Suppressor macrophage treated with lipopolysaccharide for 1 hour (primary cell): Measurements from ENCODE around the gene CES4A.
"Not testable (repeated sequence)": the region's sequence is repeated elsewhere in the genome, so short reads cannot be mapped to it uniquely, and the experiment has no call there.

Source experiments
- DNase-seq, 3 donors: peaks; one replicate each; pipeline ENCODE4 v3.0.0-alpha.2; 2020 to 2022

Gene CES4A

DNA sequence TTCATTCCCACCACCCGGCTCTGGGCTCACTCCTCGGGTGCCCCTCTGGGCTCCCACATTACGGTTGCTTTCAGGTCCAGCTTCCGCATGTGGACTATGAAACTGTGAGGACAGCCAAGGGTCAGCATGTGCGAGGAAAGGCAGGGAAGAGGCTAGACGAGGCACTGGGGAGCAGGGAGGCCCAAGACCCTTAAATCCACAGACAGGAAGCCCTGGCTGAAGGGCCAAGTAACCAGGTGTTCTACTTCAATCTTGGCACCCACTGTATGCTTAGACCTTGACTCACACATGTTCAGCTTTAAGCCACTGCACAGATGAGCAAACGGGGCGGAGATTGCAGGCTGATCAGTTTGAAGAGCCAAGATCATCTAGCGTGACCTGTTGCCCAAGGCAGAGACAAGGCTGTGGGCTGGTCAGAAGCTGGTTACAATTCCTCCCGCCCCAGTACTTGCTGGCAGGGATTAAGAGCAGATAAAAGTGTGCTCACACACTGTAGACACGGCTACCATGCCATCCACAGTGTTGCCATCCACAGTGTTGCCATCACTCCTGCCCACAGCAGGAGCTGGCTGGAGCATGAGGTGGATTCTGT lies at the start of gene CES4A:
Gene CES4A, plus strand, starts transcription at position 393 of the 592 bp plus-strand sequence. Its CDS starts 184 bp downstream, at position 577.
- no peak for DNase-seq

DNA sequence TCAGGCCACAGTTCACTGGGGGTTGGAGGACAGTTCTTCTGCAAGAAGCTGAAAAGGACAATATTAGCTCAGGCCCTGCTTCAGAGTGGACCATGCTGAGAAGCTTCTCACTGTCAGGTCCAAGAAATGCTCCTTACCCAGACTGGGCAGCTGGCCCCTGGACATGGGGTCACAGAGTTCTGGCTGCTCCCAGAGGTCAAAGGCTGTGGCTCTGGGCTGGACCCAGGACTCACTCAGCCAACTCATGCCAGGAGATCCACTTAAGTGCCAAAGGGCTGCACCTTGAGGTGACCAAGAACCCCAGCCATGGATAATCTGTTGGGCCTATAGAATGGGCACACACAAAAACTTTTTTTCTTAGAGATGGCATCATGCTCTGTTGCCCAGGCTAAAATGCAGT lies 49.0 kb upstream of the CES4A start:
- DNase-seq: no peak

DNA sequence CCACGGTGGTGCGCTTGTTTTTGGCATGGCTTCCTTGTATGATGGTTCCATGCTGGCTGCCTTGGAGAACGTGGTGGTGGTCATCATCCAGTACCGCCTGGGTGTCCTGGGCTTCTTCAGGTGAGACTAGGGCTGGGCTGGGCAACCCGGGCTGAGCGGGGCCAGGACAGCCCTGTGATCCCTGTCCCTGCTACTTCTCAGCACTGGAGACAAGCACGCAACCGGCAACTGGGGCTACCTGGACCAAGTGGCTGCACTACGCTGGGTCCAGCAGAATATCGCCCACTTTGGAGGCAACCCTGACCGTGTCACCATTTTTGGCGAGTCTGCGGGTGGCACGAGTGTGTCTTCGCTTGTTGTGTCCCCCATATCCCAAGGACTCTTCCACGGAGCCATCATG lies 48.2 kb upstream of the CES4A start:
- DNase-seq: no peak

DNA sequence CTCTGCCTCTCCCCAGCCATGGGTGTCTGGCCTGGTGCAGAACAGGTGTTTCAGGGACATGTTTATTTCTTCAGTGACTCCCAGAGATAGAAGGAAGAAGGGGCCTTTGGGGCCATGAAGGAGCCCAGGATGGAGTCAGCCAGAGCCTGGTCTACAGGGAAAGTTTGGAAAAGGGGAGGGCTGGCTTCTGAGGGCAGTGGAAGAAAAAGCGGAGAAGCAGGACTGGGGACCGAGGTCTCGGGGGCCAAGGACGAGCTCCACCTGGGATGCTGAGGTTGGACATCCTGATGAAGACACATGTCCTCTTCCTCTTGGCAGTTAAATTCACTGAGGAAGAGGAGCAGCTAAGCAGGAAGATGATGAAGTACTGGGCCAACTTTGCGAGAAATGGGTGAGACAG lies 45.4 kb upstream of the CES4A start:
- DNase-seq: no peak

DNA sequence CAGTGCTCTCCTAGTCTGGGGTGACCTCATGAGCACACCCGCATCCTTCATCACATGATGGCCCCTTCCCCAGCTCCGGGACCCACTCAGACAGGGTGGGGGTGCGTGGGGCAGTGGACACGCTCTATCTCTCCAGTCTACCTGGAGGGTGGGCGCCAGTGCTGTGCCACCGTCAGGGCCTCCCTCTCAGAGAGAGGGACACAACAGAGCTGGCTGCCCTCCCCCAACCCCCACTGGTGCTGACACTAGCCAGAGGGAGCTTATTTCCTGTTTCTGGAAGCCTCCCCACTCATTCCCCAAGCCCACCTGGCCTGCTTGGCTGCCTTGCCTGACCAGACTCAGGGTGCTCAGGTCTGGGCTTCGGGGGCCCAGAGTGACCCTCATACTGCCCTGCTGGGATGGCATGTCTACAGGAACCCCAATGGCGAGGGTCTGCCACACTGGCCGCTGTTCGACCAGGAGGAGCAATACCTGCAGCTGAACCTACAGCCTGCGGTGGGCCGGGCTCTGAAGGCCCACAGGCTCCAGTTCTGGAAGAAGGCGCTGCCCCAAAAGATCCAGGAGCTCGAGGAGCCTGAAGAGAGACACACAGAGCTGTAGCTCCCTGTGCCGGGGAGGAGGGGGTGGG lies 44.8 kb upstream of the CES4A start:
- DNase-seq: no peak

DNA sequence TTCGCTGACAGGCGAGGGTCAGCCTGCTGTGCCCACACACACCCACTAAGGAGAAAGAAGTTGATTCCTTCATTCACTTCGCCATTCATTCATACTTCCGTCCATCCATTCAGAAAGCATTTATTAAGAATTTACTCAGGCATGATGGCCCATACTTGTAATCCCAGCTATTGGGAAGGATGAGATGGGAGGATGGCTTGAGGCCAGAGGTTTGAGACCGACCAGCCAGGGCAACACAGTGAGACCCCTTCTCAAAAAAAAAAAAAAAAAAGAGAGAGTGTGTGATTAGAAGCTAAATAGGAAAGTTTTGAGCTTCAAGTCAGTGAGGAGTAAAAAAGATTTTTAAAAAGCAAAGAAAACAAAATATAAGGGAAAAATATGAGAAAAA lies 44.3 kb upstream of the CES4A start:
- no peak for DNase-seq

DNA sequence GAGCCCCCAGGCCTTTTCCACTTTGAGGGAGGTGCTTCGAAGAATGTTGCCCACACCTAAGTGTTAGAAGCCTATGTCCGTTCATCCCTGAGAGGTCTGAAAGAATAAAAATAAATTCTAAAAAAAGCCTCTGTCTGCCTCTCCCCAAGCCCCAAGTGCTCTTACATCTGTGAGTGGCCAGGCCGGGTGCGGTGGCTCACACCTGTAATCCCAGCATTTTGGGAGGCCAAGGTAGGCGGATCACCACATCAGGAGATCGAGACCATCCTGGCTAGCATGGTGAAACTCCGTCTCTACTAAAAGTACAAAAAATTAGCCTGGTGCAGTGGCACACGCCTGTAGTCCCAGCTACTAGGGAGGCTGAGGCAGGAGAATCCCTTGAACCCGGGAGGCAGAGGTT lies 43.4 kb upstream of the CES4A start:
- DNase-seq: not testable (repeated sequence)

DNA sequence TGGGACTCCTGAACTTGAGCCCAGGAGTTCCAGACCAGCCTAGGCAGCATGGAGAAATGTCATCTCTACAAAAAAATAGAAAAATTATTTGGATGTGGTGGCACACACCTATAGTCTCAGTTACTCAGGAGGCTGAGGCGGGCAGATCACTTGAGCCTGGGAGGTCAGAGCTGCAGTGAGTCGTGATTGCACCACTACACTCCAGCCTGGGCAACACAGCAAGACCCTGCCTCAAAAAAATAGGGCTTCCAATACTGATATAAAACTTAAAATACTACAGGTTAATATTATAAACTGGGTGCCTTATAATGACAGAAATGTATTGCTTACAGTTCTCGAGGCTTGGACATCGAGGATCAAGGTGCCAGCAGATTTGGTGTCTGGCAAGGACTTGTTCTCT lies 42.5 kb upstream of the CES4A start:
- no peak for DNase-seq

DNA sequence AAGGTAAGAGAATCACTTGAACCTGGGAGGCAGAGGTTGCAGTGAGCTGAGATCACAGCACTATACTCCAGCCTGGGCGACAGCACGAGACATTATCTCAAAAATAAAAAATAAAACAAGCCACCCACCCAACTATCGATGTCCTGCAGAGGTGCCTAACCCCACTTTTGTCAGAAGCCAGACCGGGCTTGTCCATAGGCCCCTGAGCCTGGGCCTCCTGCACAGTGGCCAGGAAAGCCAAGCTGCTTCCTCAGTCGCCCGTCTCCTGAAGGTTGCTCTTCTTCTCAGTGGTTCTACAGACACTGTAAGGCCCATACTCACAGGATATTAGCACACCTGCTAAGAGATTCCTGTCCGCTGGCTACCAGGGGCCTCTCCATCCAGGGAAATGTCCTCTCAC lies 41.8 kb upstream of the CES4A start:
- no peak for DNase-seq

DNA sequence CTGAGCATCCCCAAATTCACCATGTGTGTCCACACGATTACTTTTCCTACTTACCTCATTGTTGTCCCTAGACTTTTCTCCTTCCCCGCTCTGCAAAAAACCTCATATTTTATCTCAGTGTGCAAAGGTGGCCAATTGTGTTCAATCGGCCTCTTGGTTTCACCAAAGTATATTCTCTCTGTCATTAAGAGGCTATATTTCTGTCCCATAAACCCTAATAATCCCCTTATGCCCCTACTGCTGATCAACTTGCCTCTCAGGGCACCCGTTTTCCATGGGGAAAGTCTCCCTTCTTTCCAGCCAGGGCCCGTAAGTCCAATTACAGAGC lies 41.5 kb upstream of the CES4A start:
- no peak for DNase-seq

DNA sequence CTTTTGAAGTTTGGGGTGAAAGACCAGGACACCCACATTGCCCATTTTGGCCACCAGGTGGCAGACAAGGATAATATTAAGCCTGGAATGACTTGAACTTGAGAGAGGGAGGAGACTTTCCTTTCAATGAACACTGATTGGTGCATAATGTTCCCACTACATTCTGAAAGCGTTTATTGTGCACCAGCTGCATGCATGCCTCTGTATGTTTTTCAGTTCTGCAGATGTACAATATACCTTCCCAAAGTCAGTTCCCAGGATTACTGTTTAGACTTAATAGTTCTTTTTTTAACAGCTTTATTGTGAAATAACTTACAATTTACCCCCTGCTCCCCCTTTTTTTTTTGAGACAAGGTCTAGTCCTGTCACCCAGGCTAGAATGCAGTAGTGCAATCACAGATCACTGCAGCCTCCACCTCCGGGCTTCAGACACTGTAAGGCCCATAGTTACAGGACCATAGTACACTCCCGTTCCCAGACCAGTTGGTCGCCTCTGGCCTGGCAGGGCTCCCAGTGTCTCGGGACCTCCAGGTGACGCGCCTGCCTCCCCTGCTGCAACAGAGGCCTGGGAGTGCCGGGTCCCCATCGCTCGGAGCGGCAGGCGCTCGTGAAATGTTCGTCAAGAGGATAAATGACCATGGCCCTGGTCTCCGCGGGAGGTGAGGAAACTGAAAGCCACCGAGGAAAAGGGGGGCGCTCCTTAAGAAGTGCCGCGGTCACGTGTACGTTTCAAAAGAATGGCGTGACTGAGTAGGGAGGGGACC lies 40.9 kb upstream of the CES4A start:
- DNase-seq: peak; percentile 88 to 91 (median 90)

DNA sequence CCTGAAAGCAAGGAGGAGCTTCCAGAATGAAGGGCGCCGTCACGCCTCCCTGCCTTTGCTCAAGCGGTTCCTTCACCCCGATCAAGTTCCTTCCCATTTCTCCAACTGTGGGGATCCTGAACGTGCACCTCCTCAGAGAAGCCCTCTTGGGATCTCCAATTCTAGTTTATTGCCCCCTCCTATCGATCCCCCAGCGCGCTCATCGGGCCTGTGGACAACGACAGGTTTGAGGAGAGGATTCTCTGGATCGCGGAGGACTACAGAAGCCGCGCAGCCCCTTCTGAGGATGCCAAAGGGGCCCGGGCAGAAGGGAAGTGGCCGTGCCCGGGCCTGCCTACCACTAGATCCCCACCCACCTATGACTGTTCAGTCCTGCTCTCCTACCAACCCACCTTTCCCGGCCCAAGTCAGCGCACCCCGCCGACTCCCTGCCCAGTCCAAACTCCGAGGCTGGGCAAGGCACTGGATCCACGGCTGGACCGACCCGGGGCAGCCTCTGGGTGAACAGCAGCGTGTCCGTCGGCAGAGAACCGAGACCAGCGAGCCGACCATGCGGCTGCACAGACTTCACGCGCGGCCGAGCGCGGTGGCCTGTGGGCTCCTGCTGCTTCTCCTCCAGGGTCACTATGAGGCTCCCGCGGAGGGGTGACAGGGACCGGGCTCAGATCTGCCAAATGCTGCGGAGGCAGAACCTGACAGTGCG lies 40.1 kb upstream of the CES4A start:
- DNase-seq: peak in 2 of 3 donors; percentile 24 to 42

DNA sequence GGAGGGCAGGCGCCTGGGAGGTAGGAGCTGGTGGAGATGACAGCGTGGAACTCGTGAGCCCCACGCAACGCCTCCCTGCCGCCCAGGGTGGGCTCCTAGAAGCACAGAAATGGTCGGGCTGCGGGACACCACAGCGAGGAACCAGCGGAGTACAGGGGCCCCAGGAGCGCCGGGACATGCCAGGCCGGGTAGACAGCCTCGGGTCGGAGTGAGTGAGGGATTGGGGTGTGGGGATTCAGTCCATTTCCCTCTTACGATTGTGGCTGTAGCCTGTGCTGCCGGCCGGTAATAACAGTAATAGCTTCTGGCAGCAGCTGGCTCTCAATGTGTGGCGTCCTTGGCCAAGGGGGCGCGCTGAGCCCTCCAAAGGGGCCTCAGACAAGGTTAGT lies 39.6 kb upstream of the CES4A start:
- no peak for DNase-seq

DNA sequence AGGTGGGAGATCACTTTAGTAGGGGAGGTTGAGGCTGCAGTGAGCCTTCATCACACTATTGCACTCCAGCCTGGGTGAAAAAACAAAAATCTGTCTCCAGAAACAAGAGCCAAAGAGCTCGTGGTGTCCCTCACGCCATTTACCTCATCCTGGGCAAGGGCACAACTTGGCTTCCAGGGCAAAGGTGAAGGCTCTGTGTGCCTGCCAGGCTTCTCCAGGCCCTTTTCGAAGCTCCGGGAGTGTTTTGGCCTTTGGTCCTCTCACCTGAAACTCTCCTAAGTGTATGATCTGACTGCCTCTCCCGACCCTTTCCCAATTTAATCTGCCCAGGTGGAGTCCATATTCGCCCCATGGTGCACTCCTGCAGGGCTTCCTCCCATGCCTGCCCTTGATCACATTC lies 38.9 kb upstream of the CES4A start:
- DNase-seq: no peak

DNA sequence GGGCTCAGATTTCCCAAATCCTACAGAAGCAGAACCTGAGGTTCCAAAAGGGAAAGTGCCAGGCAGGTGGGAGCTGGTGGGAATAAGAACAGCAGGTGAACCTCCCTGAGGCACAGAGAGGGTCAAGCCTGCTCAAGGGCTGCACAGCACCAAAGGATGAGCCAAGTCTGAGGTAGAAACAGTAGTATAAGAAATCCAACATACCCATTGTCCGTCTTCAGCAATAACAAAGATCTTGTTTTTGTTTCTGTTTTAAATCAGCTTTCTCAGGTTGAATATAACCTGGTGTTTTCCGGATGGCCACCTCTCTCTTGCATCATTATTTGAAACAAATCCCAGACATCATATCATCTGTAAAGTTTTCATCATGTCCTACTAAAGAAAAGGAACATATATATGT lies 38.0 kb upstream of the CES4A start:
- DNase-seq: no peak

DNA sequence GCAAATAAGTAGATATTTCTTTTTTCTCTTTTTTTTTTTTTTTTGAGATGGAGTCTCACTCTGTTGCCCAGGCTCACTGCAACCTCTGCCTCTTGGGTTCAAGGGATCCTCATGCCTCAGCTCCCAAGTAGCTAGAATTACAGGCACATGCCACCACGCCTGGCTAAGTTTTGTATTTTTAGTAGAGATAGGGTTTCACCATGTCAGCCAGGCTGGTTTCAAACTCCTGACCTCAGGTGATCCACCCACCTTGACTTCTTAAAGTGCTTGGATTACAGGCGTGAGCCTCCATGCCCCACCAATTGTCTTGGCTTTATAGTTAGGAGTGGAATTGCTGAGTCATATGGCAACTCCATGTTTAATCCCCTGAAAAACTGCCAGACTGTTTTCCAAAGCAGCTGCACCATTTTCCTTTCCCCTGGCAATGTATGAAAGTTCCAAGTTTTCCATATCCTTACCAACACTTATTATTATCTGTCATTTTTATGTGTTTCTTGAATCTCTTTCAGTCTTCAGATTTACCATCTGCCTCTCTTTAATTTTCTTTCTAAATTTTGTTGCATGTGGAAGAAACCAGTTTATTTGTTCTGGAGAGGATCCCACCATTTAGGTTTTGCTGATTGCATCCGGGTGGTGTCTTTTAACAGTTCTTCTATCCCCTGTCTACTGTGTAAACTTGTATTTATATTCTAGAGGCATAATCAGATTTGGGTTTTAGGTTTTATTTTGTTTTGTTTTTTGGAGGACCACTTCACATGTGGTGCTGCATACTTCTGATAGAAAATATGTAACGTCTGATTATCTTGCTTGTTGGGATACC lies 37.2 kb upstream of the CES4A start:
- DNase-seq: no peak

DNA sequence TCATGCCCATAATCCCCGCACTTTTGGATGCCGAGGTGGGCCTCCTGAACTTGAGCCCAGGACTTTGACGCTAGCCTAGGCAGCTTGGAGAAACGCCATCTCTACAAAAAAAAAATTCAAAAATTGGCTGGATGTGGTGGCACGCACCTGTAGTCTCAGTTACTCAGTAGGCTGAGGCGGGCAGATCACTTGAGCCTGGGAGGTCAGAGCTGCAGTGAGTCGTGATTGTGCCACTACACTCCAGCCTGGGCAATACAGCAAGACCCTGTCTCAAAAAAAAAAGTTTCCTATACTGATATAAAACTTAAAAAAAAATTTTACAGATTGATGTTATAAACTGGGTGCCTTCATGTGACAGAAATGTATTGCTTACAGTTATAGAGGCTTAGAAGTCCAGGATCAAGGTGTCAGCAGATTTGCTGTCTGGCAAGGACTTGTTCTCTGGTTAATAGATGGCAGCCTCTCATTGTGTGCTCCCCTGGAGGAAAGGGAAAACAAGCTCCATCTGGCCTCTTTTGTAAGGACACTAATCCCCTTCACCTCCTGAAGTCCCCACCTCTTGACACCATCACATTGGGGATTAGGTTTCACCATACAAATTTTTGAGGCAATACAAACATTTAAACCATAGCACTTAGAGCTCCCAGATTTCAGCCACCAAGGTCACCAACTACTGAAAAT lies 35.8 kb upstream of the CES4A start:
- DNase-seq: no peak

DNA sequence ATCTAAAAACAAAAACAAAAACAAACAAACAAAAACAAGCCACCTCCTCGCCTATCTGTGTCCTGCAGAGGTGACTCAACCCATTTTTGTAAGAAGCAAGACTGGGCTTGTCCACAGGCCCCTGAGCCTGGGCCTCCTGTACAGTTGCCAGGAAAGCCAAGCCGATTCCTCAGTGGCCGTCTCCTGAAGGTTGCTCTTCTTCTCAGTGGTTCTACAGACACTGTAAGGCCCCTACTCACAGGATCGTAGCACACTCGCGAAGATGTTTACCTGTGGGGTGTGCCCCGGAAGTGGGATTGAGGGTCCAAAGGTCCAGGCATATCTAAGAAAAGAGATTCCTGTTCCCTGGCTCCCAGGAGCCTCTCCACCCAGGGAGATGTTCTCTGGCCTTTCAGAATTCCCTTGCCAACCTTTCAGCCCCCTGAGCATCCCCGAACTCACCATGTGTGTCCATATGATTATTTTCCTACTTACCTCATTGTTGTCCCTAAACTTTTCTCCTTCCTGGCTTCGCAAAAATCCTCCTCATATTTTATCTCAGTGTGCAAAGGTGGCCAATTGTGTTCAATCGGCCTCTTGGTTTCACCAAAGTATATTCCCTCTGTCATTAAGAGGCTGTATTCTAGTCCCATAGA lies 34.8 kb upstream of the CES4A start:
- no peak for DNase-seq

DNA sequence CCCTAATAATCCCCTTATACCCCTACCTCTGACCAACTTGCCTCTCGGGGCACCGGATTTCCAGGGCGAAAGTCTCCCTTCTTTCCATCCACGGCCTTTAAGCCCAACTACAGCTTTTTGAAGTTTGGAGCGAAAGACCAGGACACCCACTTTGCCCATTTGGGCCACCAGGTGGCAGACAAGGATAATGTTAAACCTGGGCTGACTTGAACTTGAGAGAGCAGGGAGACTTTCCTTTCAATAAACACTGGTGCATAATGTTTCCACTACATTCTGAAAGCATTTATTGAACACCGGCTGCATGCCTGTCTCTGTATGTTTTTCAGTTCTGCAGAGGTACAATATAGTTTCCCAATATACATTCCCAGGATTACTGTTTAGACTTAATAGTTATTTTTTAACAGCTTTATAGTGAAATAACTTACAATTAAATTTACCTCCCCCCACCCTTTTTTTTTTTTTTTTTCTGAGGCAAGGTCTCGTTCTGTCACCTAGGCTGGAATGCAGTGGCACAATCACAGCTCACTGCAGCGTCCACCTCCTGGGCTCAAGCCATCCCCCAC lies 34.2 kb upstream of the CES4A start:
- DNase-seq: peak; percentile 78 to 84 (median 80)

DNA sequence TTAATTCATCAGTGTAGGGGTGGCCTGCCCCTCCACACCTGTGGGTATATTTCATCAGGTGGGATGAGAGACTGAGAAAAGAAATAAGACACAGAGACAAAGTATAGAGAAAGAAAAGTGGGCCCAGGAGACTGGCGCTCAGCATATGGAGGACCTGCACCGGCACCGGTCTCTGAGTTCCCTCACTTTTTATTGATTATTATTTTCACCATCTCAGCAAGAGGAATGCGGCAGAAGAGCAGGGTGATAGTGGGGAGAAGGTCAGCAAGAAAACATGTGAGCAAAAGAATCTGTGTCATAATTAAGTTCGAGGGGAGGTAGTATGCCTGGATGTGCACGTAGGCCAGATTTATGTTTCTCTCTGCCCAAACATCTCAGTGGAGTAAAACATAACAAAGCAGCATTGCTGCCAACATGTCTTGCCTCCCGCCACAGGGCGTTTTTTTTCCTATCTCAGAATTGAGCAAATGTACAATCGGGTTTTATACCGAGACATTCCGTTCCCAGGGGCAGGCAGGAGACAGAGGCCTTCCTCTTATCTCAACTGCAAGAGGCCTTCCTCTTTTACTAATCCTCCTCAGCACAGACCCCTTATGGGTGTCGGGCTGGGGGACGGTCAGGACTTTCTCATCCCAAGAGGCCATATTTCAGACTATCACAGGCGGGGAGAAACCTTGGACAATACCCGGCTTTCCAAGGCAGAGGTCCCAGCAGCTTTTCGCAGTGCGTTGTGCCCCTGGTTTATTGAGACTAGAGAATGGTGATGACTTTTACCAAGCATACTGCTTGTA lies 32.8 kb upstream of the CES4A start:
- DNase-seq: not testable (repeated sequence)

DNA sequence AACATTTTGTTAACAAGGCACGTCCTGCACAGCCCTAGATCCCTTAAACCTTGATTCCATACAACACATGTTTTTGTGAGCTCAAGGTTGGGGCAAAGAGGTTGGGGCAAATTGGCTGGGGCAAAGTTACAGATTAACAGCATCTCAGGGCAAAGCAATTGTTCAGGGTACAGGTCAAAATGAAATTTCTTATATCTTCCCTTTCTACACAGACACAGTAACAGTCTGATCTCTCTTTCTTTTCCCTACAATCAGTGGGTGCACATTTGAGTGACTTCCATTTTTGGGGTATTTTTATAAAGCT lies 32.3 kb upstream of the CES4A start:
- not testable (repeated sequence) for DNase-seq
